BJ (cell line): Measurements from ENCODE around the gene SLCO1B3. TPM values are rescaled to one million over a fixed set of nuclear protein-coding genes. Genes with fewer than 3 reads are reported as not detected.

Experiments
- CTCF ChIA-PET: fragments of 350-600 bp; formaldehyde crosslinking; extraction: SDS; loops from one replicate; lab custom pipeline; 2021; ENCODE audit warnings: antibody characterized with exemption, inconsistent platforms; lab: Yijun Ruan, JAX
- POLR2A ChIA-PET: fragments of 300-600 bp; sonication (Branson Sonifier 250); formaldehyde crosslinking; extraction: SDS; loops from one replicate; lab custom pipeline; 2021; ENCODE audit warnings: antibody characterized with exemption; lab: Charles Lee
- DNase-seq: peaks from one replicate; pipeline ENCODE4 v3.0.0-alpha.2; 2011; ENCODE audit warnings: low read depth
- H3K27me3 ChIP-seq: 2 replicates; pipeline ENCODE4 v1.6.0; 2011; ENCODE audit warnings: low read length; ENCODE audit not compliant: control insufficient read depth, insufficient read depth
- H3K36me3 ChIP-seq: 2 replicates; pipeline ENCODE4 v1.5.1; 2011; ENCODE audit warnings: low read length; ENCODE audit not compliant: control insufficient read depth, insufficient read depth
- H3K4me3 ChIP-seq: 2 replicates; pipeline ENCODE4 v1.5.1; 2011; ENCODE audit warnings: low read depth, mild to moderate bottlenecking, control low read depth, low read length
- polyA plus RNA-seq: library from polyadenylated mRNA; depleted of rRNA; stranded (reverse); fragments of >200 nt; gene quantifications from 2 replicates; pipeline ENCODE4 v1.2.3, GENCODE V29; 2011
- TF ChIP-seq, protein P1 (sequence below): IDR thresholded peaks from 2 replicates; pipeline ENCODE4 v1.5.1; 2011; ENCODE audit warnings: low read depth, mild to moderate bottlenecking, control low read depth, inconsistent platforms, low read length, moderate library complexity; ENCODE audit not compliant: insufficient read depth

SLCO1B3 gene
- polyA plus RNA-seq, 1 experiment = not detected

DNA sequence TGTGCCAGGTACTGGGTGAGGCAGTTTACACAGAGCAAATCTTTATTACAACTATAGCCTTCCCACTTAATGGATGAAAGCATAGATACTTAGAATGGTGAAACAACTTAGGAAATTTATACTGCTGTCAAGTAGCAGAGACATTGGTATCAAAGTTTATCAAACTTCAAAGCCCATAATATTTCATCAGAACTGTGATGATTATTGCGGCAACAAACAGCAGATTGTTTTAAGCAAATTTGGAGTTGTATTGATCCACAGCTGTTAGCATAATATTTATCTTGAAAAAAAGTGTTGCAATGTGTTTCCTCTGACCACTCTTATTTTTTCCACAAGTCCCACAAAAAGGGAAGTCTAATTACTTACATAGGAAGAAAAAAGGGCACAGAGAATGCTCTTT lies 2.0 kb upstream of the SLCO1B3 start:
- H3K27me3 ChIP-seq = no peaks in the 10 kb centered on the region
- ChIA-PET POLR2A (no interaction called here), CTCF (no interaction called here)
- H3K36me3 ChIP-seq = no peaks in the 10 kb centered on the region
- H3K4me3 ChIP-seq = no peak overlapping the region
- TF ChIP-seq, protein P1, sequence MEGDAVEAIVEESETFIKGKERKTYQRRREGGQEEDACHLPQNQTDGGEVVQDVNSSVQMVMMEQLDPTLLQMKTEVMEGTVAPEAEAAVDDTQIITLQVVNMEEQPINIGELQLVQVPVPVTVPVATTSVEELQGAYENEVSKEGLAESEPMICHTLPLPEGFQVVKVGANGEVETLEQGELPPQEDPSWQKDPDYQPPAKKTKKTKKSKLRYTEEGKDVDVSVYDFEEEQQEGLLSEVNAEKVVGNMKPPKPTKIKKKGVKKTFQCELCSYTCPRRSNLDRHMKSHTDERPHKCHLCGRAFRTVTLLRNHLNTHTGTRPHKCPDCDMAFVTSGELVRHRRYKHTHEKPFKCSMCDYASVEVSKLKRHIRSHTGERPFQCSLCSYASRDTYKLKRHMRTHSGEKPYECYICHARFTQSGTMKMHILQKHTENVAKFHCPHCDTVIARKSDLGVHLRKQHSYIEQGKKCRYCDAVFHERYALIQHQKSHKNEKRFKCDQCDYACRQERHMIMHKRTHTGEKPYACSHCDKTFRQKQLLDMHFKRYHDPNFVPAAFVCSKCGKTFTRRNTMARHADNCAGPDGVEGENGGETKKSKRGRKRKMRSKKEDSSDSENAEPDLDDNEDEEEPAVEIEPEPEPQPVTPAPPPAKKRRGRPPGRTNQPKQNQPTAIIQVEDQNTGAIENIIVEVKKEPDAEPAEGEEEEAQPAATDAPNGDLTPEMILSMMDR = no peak
- no peak for DNase-seq

DNA sequence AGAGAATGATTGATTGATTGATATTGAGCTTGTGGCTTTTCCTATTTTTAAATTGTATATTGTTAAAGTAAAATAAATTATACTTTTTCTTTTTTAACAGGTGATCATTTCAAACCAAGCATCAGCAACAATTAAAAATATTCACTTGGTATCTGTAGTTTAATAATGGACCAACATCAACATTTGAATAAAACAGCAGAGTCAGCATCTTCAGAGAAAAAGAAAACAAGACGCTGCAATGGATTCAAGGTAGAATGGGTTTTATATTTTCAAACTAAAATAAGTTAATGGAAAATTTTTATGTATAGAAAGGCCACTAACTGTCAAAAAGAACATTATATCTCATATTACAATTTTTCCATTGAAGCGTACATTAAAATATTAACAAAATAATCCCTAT lies 5.1 kb downstream of the SLCO1B3 start:
- ChIA-PET POLR2A (no interaction called here), CTCF (no interaction called here)
- no peak for DNase-seq
- TF ChIP-seq, protein P1 = no peak
- H3K27me3 ChIP-seq = no peaks in the 10 kb centered on the region
- H3K36me3 ChIP-seq = no peaks in the 10 kb centered on the region
- no peak overlapping the region for H3K4me3 ChIP-seq

GRCh38 chr12:20822415-20822814 lies 11.9 kb downstream of the SLCO1B3 start:
- Histone ChIP-seq H3K4me3 (no peak overlapping the region), H3K36me3 (no peaks in the 10 kb centered on the region), H3K27me3 (no peaks in the 10 kb centered on the region)
- CTCF ChIA-PET = no interaction called here
- TF ChIP-seq, protein P1 = no peak
- POLR2A ChIA-PET = no interaction called here
- no peak for DNase-seq

DNA sequence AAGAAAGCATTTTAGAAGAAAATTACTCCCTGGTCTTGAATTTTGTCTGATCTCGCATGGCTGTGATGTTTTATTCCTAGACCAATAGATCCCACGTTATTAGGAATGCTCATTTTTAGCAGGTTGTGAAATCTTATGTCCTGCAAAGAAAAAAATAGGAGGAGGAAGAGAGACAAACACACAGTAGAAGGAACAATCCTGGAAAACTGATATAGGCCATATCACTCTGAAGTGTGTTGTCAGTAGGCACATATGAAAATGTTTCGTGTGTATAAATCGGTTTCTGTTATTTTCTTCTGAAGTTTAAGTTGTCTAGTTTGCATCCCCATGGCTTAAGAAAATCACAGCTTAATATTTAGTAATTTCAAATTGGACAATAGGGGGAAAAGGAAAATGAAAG lies 12.4 kb downstream of the SLCO1B3 start:
- POLR2A ChIA-PET = no interaction called here
- H3K36me3 ChIP-seq = no peaks in the 10 kb centered on the region
- CTCF ChIA-PET = no interaction called here
- TF ChIP-seq, protein P1 = no peak
- no peak overlapping the region for H3K4me3 ChIP-seq
- no peak for DNase-seq
- no peaks in the 10 kb centered on the region for H3K27me3 ChIP-seq

GRCh38 chr12:20829919-20830318 lies 19.4 kb downstream of the SLCO1B3 start:
- TF ChIP-seq, protein P1 = no peak
- POLR2A ChIA-PET = no interaction called here
- Histone ChIP-seq H3K4me3 (no peak overlapping the region), H3K27me3 (no peaks in the 10 kb centered on the region), H3K36me3 (no peaks in the 10 kb centered on the region)
- DNase-seq = no peak
- CTCF ChIA-PET = no interaction called here
